ENCODE measurements around the gene NUDT5.

The NUDT5 gene

DNA sequence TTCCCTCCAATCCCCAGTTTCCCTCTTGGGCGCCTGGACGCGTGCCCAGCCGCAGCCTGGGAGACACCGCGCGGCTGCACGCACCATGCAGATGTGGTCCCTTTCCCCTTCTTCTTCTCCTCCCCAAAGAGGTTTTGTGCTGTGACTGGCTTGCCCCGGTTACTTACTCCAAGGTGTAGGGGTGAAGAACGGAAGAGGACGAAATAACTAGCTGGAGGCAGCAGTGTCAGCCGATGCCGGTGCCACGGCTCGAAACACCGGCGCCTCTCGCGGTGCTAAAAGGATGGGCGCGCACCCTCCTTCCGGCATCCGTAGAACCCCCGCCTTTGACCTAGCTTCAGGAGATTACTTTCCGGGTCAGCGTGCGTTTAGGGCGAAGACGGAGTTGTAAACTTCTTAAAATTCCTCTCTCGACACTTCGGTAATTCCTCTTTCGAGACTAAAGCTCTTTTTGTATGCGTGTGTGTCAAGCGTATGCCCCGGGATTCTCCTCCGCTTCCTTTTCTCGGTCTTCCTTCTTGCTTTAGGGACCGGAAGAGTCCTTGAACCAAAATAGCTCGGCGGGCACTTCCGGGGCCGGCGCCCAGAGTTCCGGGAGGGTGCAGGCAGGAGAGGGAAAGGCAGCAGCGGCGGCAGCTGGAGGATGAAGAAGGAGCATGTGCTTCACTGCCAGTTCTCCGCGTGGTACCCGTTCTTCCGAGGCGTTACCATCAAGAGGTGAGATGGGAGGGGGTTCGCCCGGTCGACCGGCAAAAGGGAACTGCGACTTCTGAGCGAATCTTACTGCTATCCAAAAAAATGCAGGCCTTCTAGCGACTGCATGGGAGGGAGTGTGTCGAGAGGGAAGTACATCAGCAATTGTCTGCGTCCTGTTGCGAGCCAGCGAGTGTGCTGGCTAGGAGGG, at the start of gene NUDT5, which contains the start of gene CDC123:
NUDT5 (minus strand) TSS at position 289 of the 904 bp plus-strand sequence. CDS start 9,600 bp downstream, outside the sequence.
CDC123 (plus strand) TSS at position 586 of the 904 bp plus-strand sequence; CDS start at position 644, 58 bp downstream.
- H3K4me1 ChIP-seq (ENCODE audit: insufficient read depth, poor library complexity, severe bottlenecking), result peaks cover 18% of the 10 kb centered on the region
- DNase-seq (ENCODE audit: low spot score) (peak; percentile 86), ATAC-seq (ENCODE audit: low read depth) (peak; percentile 91)
- peak within 1 kb of the TSS; percentile 93 for H3K4me3 ChIP-seq (ENCODE audit: severe bottlenecking)
- no peaks in the 10 kb centered on the region for H3K9me3 ChIP-seq (ENCODE audit: severe bottlenecking)
- TF ChIP-seq, protein P1, sequence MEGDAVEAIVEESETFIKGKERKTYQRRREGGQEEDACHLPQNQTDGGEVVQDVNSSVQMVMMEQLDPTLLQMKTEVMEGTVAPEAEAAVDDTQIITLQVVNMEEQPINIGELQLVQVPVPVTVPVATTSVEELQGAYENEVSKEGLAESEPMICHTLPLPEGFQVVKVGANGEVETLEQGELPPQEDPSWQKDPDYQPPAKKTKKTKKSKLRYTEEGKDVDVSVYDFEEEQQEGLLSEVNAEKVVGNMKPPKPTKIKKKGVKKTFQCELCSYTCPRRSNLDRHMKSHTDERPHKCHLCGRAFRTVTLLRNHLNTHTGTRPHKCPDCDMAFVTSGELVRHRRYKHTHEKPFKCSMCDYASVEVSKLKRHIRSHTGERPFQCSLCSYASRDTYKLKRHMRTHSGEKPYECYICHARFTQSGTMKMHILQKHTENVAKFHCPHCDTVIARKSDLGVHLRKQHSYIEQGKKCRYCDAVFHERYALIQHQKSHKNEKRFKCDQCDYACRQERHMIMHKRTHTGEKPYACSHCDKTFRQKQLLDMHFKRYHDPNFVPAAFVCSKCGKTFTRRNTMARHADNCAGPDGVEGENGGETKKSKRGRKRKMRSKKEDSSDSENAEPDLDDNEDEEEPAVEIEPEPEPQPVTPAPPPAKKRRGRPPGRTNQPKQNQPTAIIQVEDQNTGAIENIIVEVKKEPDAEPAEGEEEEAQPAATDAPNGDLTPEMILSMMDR (IDR thresholded peaks at IDR 0.05; ENCODE audit: poor library complexity, severe bottlenecking), result no peak
- peaks cover 46% of the 10 kb centered on the region for H3K36me3 ChIP-seq (ENCODE audit: low read depth)
- no peaks in the 10 kb centered on the region for H3K27me3 ChIP-seq (ENCODE audit: insufficient read depth, poor library complexity, severe bottlenecking)
- peak within 1 kb of the TSS; percentile 69 for H3K27ac ChIP-seq (ENCODE audit: poor library complexity, severe bottlenecking)

DNA sequence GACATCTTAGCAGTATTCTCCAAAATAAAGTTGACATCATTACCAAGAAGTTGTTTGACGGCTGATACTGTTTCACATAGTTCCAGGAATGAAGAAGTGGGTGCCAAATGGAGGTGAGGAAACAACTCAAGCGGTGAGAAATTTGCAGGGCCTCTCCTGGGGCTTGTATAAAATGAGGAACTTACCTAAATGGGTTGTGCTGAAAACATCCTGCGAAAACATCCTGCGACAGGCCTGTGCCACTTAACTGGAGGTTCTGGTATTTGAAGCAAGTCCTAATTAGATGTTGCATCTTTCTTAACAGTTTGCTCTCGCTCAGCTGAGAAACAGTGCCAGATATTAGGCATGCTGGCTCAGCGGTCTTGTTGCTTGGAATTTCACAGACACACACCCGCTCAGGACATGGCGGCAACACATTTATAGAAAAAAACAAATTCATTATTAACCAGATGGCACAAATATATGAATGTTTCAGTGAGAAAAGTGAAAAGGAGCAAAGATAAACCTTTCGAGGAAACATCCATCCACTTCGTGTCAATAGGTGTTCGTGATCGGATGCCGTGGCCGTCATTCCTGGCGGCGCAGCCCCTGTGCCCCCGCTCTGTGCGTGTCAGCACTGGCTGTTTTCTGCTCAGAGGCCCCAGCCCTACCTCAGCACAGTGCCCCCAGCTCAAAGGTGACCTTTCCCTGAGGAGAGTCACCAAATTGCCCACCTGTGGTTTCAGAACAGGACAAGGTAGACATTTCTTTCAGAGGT, 48.4 kb upstream of the NUDT5 start:
- no peaks in the 10 kb centered on the region for H3K27me3 ChIP-seq (ENCODE audit: insufficient read depth, poor library complexity, severe bottlenecking)
- TF ChIP-seq, protein P1 (IDR thresholded peaks at IDR 0.05; ENCODE audit: poor library complexity, severe bottlenecking), result no peak
- H3K27ac ChIP-seq (ENCODE audit: poor library complexity, severe bottlenecking), result no peak overlapping the region
- H3K9me3 ChIP-seq (ENCODE audit: severe bottlenecking), result no peaks in the 10 kb centered on the region
- H3K36me3 ChIP-seq (ENCODE audit: low read depth), result peaks cover 45% of the 10 kb centered on the region
- peaks cover 7% of the 10 kb centered on the region for H3K4me1 ChIP-seq (ENCODE audit: insufficient read depth, poor library complexity, severe bottlenecking)
- ATAC-seq (ENCODE audit: low read depth) (no peak), DNase-seq (ENCODE audit: low spot score) (no peak)
- no peak overlapping the region for H3K4me3 ChIP-seq (ENCODE audit: severe bottlenecking)

DNA sequence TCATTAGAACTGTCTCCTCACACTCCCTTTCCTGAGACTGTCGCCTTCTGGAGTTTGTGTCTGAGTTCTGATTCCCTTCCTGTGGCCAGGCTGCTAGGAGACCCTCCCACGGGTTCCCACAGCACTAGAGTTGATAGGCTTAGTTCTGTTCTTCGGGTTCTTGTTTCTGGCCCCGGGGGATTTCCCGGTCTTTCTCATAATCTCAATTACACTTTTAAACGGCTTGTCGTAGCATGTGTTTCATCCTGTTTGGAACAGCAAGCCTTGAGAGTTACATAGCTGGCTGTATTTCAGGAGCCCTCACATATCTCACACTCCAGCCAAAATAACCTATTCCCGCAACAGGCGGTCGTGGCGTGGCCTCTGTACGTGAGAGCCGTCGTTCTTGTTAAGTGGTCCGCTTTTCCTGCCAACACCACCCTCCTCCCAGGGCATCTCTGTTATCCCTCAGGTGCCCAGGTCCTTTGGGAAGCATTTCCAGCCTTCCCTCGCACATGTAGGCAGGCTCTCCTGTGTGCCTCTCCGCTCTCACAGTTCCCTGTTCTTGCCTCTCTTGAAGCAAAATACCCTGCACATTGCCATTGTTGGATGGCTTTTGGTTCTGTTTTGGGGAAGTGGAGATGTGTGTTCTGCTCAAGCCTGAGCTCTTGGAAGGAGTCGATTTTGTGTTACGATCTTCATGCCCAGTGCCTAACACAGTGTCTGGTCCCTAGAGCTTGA, 46.3 kb upstream of the NUDT5 start:
- Histone ChIP-seq H3K36me3 (ENCODE audit: low read depth) (peaks cover 54% of the 10 kb centered on the region), H3K4me3 (ENCODE audit: severe bottlenecking) (no peak overlapping the region), H3K4me1 (ENCODE audit: insufficient read depth, poor library complexity, severe bottlenecking) (peaks cover 7% of the 10 kb centered on the region), H3K27ac (ENCODE audit: poor library complexity, severe bottlenecking) (no peak overlapping the region), H3K27me3 (ENCODE audit: insufficient read depth, poor library complexity, severe bottlenecking) (no peaks in the 10 kb centered on the region), H3K9me3 (ENCODE audit: severe bottlenecking) (no peaks in the 10 kb centered on the region)
- peak; percentile 46; the same call in 1 of the 3 replicates for ATAC-seq (ENCODE audit: low read depth)
- TF ChIP-seq, protein P1 (IDR thresholded peaks at IDR 0.05; ENCODE audit: poor library complexity, severe bottlenecking), result no peak
- DNase-seq (ENCODE audit: low spot score), result no peak

DNA sequence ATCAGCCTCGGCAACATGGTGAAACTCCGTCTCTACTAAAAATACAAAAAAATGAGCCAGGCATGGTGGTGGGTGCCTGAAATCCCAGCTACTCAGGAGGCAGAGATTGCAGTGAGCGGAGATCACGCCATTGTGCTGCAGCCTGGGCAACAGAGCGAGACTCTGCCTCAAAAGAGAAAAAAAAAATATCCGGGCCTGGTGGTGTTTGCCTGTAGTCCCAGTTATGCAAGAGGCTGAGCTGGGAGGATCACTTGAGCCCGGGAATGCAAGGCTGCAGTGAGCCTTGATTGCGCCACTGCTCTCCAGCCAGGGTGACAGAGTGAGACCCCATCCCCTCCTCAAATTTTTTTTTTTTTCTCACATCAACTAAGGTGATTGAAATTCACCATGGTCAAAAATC, 43.1 kb upstream of the NUDT5 start:
- no peak for ATAC-seq (ENCODE audit: low read depth)
- TF ChIP-seq, protein P1 (IDR thresholded peaks at IDR 0.05; ENCODE audit: poor library complexity, severe bottlenecking), result no peak

More for the DNA sequence above, 43.1 kb upstream of the NUDT5 start:
- Histone ChIP-seq H3K27me3 (ENCODE audit: insufficient read depth, poor library complexity, severe bottlenecking) (no peaks in the 10 kb centered on the region), H3K36me3 (ENCODE audit: low read depth) (peaks cover 61% of the 10 kb centered on the region), H3K4me1 (ENCODE audit: insufficient read depth, poor library complexity, severe bottlenecking) (peaks cover 7% of the 10 kb centered on the region), H3K9me3 (ENCODE audit: severe bottlenecking) (no peaks in the 10 kb centered on the region), H3K4me3 (ENCODE audit: severe bottlenecking) (no peak overlapping the region), H3K27ac (ENCODE audit: poor library complexity, severe bottlenecking) (no peak overlapping the region)
- no peak for DNase-seq (ENCODE audit: low spot score)
